ENCODE results near the gene KCNAB1.

- no peak for TF ChIP-seq POLR2A (IDR thresholded peaks at IDR 0.05; ENCODE audit: low read length)
- no peak for TF ChIP-seq GATA1 (IDR thresholded peaks at IDR 0.05; ENCODE audit: low read depth, low read length)
Measured at GRCh38 chr3:156274791-156275190, 154.4 kb downstream of the KCNAB1 start.

Data from erythroblast (primary cell).